ENCODE results near the gene MFNG.

DNA sequence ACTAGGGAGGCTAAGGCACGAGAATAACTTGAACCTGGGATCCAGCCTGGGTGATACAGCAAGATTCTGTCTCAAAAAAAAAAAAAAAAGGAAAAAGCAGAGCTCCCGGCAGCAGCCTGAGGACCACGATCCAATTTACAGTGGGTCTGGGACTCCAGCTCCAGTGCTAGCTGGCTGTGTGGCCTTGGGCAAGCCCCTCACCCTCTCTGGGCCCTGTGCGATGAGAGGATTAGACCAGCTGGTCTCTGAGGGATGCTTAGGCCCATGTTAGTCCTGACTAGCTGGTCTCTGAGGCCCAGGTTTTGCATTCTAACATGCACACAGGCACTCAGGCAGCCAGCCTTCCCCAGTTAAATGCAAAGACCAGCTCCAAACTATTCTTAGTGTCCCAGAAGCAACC lies 19.4 kb upstream of the MFNG start:
- TF ChIP-seq, protein P1, sequence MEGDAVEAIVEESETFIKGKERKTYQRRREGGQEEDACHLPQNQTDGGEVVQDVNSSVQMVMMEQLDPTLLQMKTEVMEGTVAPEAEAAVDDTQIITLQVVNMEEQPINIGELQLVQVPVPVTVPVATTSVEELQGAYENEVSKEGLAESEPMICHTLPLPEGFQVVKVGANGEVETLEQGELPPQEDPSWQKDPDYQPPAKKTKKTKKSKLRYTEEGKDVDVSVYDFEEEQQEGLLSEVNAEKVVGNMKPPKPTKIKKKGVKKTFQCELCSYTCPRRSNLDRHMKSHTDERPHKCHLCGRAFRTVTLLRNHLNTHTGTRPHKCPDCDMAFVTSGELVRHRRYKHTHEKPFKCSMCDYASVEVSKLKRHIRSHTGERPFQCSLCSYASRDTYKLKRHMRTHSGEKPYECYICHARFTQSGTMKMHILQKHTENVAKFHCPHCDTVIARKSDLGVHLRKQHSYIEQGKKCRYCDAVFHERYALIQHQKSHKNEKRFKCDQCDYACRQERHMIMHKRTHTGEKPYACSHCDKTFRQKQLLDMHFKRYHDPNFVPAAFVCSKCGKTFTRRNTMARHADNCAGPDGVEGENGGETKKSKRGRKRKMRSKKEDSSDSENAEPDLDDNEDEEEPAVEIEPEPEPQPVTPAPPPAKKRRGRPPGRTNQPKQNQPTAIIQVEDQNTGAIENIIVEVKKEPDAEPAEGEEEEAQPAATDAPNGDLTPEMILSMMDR (IDR thresholded peaks at IDR 0.05): no peak
- no peak for TF ChIP-seq ZFX (IDR thresholded peaks at IDR 0.05; ENCODE audit: borderline replicate concordance)

Data from 22Rv1 (cell line).